HG03139 (cell line): ENCODE data around the gene TUBA3E.
"Not testable (repeated sequence)": the region's sequence is repeated elsewhere in the genome, so short reads cannot be mapped to it uniquely, and the experiment has no call there.

ENCODE experiments used
- ATAC-seq: cut with Tn5 transposase; IDR thresholded peaks from one replicate; pipeline ENCODE4 v1.9.1; 2021; ENCODE audit not compliant: unreplicated experiment

The TUBA3E gene

DNA sequence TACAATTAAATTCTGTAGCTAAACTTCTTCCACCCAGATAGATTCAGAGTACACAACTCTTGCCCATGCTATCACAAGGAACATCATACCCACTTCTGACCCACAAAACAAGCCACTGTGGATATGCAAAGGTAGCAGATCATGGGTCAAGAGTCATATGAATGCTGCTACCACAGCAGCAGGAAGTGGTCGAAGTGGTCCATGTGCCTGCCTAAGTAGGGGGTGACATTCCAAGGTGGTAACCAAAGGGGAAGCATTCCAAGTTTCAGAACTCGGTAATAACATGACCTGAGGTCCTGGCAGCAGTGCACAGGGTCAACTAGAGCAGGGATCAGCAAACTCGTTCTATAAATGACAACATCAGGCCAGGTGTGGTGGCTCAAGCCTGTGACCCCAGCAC lies 5.8 kb downstream of the TUBA3E start:
- ATAC-seq, result not testable (repeated sequence)

- ATAC-seq, result not testable (repeated sequence)
Measured at GRCh38 chr2:130191319-130191718, 6.9 kb downstream of the TUBA3E start.

- ATAC-seq, result no peak
Measured at GRCh38 chr2:130190237-130190636, 8.0 kb downstream of the TUBA3E start.

DNA sequence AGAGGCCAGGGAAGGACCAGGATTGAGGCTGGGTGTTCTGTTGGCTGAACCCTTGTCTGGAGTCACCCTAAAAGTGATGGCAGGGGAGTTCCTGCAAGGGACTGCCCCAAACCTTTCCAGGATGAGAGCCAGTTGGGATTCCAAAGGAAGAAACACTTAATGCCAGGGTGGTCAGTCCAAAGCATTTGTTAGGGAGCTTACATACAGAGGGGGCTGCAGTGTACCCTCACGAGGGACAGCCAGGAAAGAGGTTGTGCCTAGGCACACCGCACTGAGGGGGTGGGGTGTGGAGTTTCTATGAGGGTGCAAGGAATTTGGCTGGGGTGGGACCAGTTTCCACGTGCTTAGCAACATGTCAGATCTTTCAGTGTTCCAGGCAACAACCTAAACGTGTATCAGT lies 9.3 kb downstream of the TUBA3E start:
- not testable (repeated sequence) for ATAC-seq

DNA sequence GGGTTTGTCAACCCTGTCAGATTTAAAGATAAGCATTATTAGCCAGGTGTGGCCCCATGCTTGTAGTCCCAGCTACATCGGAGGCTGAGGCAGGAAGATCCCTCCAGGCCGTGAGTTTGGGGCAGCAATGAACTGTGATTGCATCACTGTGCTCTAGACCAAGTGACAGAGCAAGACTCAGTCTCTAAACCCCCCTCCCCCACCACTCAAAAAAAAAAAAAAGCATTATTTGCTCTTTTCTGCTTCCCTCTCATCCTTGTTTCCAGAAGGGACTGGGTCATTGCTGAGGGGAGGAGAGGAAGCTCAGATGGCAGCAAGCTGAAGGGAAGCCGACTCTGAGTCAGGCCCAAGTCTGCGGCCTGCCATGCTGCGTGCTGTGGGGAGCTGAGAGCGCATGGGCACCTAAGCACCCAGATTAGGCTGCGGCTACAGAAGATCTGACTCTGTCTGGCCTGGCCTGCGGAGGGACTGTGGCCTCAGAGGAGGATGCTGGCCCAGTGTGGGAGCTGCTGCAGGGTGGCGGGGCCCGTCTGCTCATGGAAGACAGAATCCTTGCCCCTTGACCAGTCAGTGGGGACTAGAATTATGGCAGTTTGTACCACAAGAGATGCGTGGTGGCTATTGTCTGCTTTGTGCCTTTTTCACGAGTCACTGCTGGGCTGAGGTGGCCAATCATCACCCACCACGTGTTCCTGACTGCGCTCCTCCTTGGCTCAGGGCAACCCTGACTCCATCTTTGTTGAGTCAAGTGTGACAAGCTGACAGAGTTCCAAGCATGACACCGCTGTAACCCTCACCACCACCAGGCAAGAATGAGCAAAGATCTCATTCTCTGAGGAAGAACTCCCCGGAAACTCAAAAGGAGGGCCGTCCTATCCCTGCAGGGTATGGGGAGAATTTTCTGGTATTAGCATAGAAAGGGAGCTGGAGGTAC lies 10.1 kb downstream of the TUBA3E start:
- ATAC-seq, result not testable (repeated sequence)

DNA sequence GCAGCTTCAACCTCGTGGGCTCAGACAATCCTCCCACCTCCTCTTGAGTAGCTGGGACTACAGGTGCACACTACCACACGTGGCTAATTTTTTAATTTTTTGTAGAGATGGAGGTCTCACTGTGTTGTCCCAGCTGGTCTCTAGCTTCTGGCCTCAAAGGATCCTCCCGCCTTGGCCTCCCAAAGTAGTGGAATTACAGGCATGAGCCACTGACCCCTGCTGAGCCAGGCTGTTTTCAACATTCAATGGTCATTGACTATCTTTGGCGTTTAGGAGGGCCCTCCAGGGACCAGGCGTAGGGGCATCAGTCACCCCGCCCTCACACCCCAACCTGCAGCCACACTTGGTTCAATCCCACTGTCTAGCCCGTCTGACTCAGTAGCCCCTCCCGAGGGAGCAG lies 11.0 kb downstream of the TUBA3E start:
- no peak for ATAC-seq

DNA sequence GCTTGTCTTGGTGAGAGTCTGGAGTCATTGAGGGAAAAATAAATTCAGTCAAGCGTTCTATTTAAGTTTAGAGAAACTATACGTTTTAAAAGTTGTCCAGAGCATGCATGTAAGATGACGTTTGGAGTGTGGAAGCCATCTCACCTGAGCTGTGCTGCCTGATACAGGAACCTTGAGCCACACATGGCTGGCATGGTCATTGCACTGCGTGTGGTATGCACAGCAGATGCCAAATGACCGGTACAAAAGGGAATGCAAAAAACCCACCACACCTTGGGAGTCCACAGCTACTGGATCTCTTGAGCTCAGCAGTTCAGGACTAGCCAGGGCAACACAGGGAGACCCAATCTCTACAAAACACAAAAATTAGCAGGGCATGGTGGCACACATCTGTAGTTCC lies 11.8 kb downstream of the TUBA3E start:
- no peak for ATAC-seq

- no peak for ATAC-seq
Measured at GRCh38 chr2:130185896-130186295, 12.3 kb downstream of the TUBA3E start.

DNA sequence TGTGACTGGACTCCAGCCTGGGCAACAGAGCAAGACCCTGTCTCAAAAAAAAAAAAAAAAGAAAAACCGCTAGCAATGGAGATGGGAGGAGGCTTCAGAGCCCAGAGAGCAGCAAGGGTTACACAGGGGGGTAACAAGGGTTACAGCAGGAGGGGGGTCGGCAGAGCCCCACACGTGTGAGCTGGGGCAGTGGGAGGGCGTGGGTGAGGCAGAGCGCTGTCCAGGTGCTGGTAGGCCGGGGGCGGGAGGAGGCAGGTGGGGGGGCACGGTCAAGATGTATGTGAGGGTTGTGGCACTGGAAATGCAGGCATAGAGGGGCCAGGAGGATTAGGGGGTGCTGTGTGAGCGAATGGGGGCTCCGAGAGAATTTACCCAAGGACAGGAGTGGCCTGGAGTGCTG lies 12.8 kb downstream of the TUBA3E start:
- no peak for ATAC-seq

- no peak for ATAC-seq
Measured at GRCh38 chr2:130183512-130184373, 14.5 kb downstream of the TUBA3E start.

- ATAC-seq, result peak; percentile 5
Measured at GRCh38 chr2:130182826-130183511, 15.3 kb downstream of the TUBA3E start.

- peak; percentile 75 for ATAC-seq
Measured at GRCh38 chr2:130181880-130182682, 16.2 kb downstream of the TUBA3E start, which contains the start of gene MZT2B. Gene MZT2B (plus strand): TSS chr2:130182262. CDS start chr2:130182283, 21 bp downstream.

DNA sequence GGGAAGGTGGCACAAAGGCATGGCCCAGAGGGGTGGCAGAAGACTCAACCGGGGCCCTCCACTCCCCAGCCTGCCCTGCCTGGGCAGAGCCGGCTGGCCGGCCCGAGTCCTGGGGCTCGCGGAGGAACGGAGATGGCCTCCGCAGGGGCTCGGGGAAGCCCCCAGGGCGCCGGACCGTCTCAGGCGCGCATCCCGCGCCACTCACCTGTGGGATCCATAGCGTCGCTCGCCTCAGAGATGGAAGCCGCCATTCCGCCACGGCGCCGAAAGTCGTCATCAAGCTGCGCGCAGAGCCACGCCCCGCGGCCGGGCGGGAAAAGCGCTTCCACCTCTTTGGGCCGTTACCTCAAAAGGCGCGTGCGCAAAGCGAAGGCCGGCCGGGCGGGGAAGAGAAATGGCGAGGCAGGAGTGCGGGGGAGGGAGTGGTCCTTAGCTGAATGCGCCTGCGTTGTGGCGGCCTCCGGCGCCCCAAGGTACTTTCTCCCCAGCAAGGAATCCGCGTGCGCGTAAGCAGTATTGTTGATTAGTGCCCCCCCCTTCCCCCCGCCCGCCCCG lies 16.8 kb downstream of the TUBA3E start, which contains the start of gene SMPD4:
Gene SMPD4, minus strand, starts transcription at position 278 of the 555 bp plus-strand sequence. CDS start 5,010 bp downstream, outside the sequence.
- ATAC-seq, result peak; percentile 50

DNA sequence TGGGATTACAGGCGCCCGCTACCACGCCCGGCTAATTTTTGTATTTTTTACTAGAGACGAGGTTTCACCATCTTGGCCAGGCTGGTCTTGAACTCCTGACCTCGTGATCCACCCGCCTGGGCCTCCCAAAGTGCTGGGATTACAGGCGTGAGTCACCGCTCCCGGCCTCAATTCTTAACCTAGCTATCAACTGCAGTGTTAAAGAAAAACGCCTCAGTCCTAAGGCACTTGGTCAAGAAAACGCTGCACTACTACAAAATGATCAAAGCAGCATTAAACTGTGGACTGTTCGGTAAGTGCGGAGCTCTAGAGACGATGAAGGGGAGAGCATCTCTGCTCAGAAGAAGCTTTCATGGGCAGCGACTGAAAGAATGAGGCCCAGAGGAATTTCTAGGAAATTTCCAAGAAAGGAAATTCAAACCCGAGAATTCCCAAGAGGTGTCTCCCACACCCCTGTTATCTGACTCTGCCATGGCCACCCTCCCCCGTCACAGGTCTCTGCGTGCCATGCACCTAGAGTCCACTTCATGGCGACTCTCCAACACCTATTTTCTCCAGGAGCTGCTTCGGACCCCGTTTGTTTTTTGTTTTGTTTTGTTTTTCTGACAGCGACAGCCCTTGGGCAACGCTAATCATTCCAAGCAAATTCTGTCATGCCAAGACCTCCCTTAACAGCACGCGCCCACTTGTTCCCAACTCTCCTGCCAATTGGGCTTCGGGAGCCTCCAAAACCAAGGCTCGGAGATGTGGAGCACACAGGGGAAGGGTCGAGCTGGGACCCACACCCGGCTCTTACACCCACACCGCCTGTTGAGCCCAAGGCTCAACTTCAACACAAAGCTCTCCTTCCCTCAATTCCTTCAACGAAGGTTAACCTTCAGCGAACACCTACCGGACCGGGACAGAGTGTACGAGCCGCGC lies 17.6 kb downstream of the TUBA3E start:
- not testable (repeated sequence) for ATAC-seq

- ATAC-seq, result not testable (repeated sequence)
Measured at GRCh38 chr2:130174866-130175265, 23.4 kb downstream of the TUBA3E start.

GRCh38 chr2:130169896-130170295 lies 28.3 kb downstream of the TUBA3E start:
- ATAC-seq, result no peak

DNA sequence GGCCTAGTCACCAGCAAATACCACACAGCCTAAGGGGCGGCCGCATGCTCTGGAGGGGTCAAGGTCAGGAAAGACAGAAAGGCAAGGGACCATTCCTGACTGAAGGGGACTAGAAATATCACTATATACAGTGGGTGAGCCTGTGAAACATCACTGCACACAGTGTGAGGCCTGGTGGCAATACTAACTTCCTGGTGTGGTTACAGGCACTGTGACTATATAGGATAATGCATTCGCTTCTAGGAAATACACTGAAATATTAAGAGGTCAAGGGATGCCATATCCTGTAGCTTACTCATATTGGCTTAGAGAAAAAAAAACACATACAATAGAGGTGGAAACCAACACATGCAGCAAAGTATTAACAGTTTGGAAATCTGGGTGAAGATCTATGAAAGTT lies 29.1 kb downstream of the TUBA3E start:
- not testable (repeated sequence) for ATAC-seq

DNA sequence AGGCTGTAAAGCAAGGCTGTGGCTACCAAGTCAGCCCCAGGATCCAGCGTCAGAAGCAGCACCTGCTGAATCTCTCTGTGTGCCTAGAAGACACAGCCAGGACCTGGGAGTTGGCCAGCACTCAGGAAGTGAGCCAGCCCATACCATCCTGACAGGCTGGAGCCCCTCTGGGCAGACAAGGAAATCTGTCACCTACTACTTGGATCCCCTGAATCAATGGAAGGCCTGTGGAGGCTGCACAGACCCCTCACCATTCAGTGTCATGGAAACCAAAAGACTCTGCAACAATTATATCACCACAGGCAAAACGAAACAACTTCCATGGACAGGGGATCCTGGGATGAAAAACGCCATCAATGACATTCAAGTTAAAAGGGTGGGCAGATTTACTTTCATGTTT lies 31.6 kb downstream of the TUBA3E start:
- not testable (repeated sequence) for ATAC-seq
